Bronchial epithelial cell (primary cell): Measurements from ENCODE around the gene PKD1L1. TPM values are rescaled to one million over a fixed set of nuclear protein-coding genes. Genes with fewer than 3 reads are reported as not detected.

Experiments used
- DNase-seq: peaks from one replicate; pipeline ENCODE4 v3.0.0-alpha.2; 2010; ENCODE audit warnings: low read depth
- FAIRE-seq: peaks from 2 replicates; lab custom pipeline; 2011; peaks lifted over from hg19 to GRCh38; lab: Jason Lieb, UNC
- H3K27me3 ChIP-seq: 2 replicates; pipeline ENCODE4 v1.5.1; 2011; ENCODE audit warnings: low read length; ENCODE audit not compliant: control insufficient read depth, insufficient read depth
- H3K36me3 ChIP-seq: 2 replicates; pipeline ENCODE4 v1.5.1; 2011; ENCODE audit warnings: low read length; ENCODE audit not compliant: control insufficient read depth, insufficient read depth
- H3K4me3 ChIP-seq: 2 replicates; pipeline ENCODE4 v1.5.1; 2011; ENCODE audit warnings: mild to moderate bottlenecking, low read depth, low read length, control low read depth
- total RNA-seq: library from RNA; depleted of rRNA; stranded (reverse); fragments of >200 nt; gene quantifications from 2 replicates; pipeline ENCODE4 v1.2.1, GENCODE V29; 2014
- TF ChIP-seq, protein P1 (sequence below): IDR thresholded peaks from 2 replicates; pipeline ENCODE4 v1.5.1; 2011; ENCODE audit warnings: mild to moderate bottlenecking, moderate library complexity, low read length, control low read depth, inconsistent platforms; ENCODE audit not compliant: insufficient read depth, severe bottlenecking

PKD1L1 gene
- total RNA-seq, 1 donor from 2014 or later = under 0.01 TPM

DNA sequence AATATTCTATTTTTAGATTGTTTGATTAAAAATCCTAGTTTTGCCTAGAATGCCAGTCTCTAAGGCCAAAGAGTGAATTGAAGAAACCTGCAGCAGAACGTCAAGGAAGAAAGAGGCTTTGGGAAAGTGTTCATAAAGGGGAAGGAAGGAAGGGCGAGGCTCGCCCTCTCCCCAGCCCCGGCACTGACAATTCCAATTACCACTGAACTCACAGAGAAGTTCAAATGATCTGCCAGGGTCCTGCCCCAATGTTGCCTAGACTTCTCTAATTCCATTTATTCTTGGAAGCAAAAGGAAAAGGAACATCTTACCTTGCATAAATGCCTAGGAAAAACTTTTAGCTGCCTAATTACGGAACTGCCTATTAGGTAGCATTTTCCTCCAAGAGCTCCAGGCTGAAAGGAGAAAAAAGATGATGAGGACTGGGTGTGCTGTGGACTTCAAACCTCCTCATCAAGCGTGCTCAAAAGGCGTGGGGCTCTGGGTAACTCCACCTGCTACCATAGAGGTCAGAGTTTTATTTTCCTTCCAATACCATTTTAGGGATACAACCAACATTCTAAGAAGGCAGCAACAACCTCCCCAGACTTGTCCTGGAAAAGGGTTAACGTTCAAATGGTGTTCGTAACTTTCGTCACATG is 134.5 kb downstream of the PKD1L1 start:
- DNase-seq = no peak
- FAIRE-seq = no peak
- TF ChIP-seq, protein P1, sequence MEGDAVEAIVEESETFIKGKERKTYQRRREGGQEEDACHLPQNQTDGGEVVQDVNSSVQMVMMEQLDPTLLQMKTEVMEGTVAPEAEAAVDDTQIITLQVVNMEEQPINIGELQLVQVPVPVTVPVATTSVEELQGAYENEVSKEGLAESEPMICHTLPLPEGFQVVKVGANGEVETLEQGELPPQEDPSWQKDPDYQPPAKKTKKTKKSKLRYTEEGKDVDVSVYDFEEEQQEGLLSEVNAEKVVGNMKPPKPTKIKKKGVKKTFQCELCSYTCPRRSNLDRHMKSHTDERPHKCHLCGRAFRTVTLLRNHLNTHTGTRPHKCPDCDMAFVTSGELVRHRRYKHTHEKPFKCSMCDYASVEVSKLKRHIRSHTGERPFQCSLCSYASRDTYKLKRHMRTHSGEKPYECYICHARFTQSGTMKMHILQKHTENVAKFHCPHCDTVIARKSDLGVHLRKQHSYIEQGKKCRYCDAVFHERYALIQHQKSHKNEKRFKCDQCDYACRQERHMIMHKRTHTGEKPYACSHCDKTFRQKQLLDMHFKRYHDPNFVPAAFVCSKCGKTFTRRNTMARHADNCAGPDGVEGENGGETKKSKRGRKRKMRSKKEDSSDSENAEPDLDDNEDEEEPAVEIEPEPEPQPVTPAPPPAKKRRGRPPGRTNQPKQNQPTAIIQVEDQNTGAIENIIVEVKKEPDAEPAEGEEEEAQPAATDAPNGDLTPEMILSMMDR = no peak

DNA sequence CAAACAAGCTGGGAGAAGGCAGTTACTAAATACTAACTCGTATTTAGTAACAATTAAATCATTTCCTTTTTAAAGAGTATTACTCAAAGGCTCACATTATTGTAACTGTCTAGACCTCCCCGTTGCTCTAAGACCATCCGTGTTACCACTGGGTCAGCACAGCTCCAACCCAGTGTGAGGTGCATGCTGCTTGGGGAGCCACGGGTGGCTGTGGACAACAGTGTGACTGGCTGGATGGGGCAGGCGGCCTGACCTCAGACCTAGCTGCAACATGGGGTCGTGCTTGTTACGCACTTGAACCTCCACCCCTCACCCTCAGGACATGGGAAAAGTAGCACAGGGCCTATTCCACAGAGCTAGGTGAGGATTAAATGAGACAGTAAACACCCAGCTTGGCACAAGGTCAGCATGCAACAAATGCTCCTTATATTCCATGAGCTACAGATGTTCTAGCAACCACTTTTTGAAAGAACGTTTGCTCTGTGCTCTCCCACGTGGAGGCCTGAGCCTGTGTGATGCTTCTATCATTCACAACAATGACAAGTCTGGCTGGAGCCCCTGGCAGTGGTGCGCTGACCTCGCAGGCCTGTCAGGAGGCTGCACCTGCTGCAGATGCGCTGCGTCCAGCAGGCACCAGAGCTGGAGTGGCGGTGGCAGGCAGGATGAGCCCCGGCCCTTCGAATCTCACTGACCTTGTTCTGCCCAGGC is 135.7 kb downstream of the PKD1L1 start:
- TF ChIP-seq, protein P1 = no peak
- peak; percentile 86 for FAIRE-seq
- DNase-seq = no peak
- Histone ChIP-seq H3K27me3 (no peaks in the 10 kb centered on the region), H3K4me3 (no peak overlapping the region), H3K36me3 (no peaks in the 10 kb centered on the region)

More for the DNA sequence above, 134.5 kb downstream of the PKD1L1 start:
- Histone ChIP-seq H3K27me3 (no peaks in the 10 kb centered on the region), H3K4me3 (no peak overlapping the region), H3K36me3 (no peaks in the 10 kb centered on the region)

DNA sequence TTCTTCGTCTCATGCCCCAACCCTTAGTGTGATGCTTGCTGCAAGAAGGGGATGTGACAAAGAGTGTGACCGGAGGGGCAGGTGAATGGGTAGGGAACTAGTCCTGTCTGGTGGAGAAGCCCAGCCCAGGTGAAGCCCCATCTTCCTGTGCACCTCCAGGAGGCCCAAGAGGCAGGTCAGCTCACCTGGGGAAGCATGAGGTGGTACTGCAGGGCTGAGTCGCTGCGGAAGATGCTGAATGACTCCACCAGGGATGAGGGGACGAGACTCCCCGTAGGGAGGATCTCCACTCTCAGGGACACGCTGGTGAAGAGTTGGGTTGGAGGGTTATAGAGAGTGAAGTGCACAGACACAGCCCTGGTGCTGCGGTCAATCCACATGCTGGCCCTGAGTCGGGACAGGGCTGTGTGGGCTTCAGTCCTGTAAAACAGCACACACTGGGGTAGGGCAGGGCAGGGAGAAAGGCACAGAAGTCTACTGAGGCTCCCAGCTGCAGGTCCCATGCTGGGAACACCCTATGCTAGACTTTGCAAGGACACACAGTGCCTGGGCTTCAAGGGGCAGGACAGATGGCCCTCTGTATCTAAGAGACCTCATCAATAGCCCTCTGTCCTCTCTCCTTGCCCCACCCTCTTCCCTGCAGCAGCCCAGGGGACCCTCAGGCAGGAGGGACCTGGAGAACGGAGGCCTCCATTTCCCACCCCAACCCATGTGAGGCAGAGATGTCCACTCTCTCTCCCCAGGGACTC is 136.5 kb downstream of the PKD1L1 start:
- TF ChIP-seq, protein P1 = no peak
- H3K4me3 ChIP-seq = no peak overlapping the region
- H3K27me3 ChIP-seq = no peaks in the 10 kb centered on the region
- no peaks in the 10 kb centered on the region for H3K36me3 ChIP-seq
- FAIRE-seq = no peak
- DNase-seq = no peak

DNA sequence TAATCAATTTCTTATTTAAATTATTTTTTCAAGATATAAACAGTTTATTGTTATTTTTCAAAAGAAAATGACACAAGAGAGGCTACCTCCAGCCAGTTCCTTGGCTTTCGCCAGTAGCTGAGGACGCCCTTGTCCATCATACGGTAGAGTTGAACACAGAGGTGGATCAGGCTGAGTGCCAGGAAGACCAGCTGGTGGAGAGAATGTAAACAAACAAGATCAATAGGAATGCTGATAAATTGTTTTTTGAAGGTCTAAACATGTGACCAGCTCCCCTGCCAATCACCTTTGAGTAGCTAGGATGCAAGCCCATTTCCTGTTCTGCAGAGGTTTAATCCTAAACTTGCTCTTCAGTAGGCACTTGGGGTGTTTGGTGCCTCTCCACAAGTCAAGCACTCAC is 138.9 kb downstream of the PKD1L1 start:
- FAIRE-seq (no peak), DNase-seq (no peak)
- Histone ChIP-seq H3K4me3 (no peak overlapping the region), H3K27me3 (no peaks in the 10 kb centered on the region), H3K36me3 (no peaks in the 10 kb centered on the region)
- TF ChIP-seq, protein P1 = no peak

DNA sequence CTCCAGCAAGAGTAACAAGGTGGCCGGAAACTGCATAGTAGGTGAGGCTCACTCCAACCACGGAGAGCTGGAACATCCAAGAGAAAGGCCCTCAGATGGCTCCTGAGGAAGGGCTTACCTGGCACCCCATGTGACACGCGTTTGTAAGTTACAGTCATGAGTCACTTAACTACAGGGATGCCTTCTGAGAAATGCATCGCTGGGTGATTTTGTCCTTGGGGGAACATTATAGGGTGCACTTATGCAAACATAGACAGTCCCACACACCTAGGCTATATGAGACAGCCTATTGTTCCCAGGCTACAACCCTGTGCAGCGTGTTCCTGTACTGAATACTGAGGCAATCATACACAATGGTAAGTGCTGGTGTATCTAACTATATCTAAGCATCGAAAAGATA is 139.9 kb downstream of the PKD1L1 start:
- Histone ChIP-seq H3K27me3 (no peaks in the 10 kb centered on the region), H3K4me3 (no peak overlapping the region), H3K36me3 (no peaks in the 10 kb centered on the region)
- TF ChIP-seq, protein P1 = no peak
- DNase-seq (no peak), FAIRE-seq (no peak)
